Smooth muscle cell (in vitro differentiated cells): ENCODE measurements around the gene FARP2. TPM values are rescaled to one million over a fixed set of nuclear protein-coding genes. Genes with fewer than 3 reads are reported as not detected.

ENCODE experiments used
- DNase-seq: peaks from one replicate; lab custom pipeline; 2025; ENCODE audit not compliant: unreplicated experiment; lab: John Stamatoyannopoulos, UW
- H2AFZ ChIP-seq: fragments of 200-600 bp; sonication (generic); 2 replicates; pipeline ENCODE4 v1.6.0; 2016; ENCODE audit warnings: antibody characterized with exemption, low read depth, mild to moderate bottlenecking
- H3F3A ChIP-seq: fragments of 200-600 bp; sonication (generic); 2 replicates; pipeline ENCODE4 v1.6.0; 2017; ENCODE audit warnings: antibody characterized with exemption, low read depth
- H3K27ac ChIP-seq: fragments of 200-600 bp; sonication (generic); 2 replicates; pipeline ENCODE4 v1.5.1; 2016; ENCODE audit warnings: low read depth, mild to moderate bottlenecking
- H3K27me3 ChIP-seq: fragments of 200-600 bp; sonication (generic); 2 replicates; pipeline ENCODE4 v1.6.1; 2016; ENCODE audit warnings: low read depth, mild to moderate bottlenecking
- H3K36me3 ChIP-seq: fragments of 200-600 bp; sonication (generic); 2 replicates; pipeline ENCODE4 v1.5.1; 2016; ENCODE audit warnings: low read depth
- H3K4me1 ChIP-seq: fragments of 200-600 bp; sonication (generic); 2 replicates; pipeline ENCODE4 v1.5.1; 2016; ENCODE audit warnings: low read depth
- H3K4me2 ChIP-seq: fragments of 200-600 bp; sonication (generic); 2 replicates; pipeline ENCODE4 v1.6.0; 2016; ENCODE audit warnings: mild to moderate bottlenecking
- H3K4me3 ChIP-seq: fragments of 200-600 bp; sonication (generic); 2 replicates; pipeline ENCODE4 v1.5.1; 2016; ENCODE audit warnings: mild to moderate bottlenecking
- H3K79me2 ChIP-seq: fragments of 200-600 bp; sonication (generic); 2 replicates; pipeline ENCODE4 v1.6.0; 2016; ENCODE audit warnings: low read depth, mild to moderate bottlenecking
- H3K9ac ChIP-seq: fragments of 200-600 bp; sonication (generic); 2 replicates; pipeline ENCODE4 v1.6.0; 2016; ENCODE audit warnings: low read depth
- H3K9me3 ChIP-seq: fragments of 200-600 bp; sonication (generic); replicated peaks from 2 replicates; pipeline ENCODE4 v1.5.1; 2016; ENCODE audit warnings: low read depth
- H4K20me1 ChIP-seq: fragments of 200-600 bp; sonication (generic); 2 replicates; pipeline ENCODE4 v1.6.0; 2016; ENCODE audit warnings: low read depth
- CTCF ChIP-seq: fragments of 200-600 bp; sonication (generic); IDR thresholded peaks from 2 replicates; pipeline ENCODE4 v1.5.1; 2017; ENCODE audit warnings: borderline replicate concordance, mild to moderate bottlenecking, antibody characterized with exemption; ENCODE audit not compliant: insufficient read depth, poor library complexity, severe bottlenecking
- WGBS: methylation state at CpG from one replicate; pipeline ENCODE4 v1.1.7; 2016; ENCODE audit warnings: low lambda C conversion rate; 5-methylcytosine and 5-hydroxymethylcytosine counted together
- polyA plus RNA-seq: library from polyadenylated mRNA; unstranded; fragments of >200 nt; fragmentation: Nextera tagmentation; extraction: Ambion mirVana; gene quantifications from 2 replicates; pipeline ENCODE4 v1.2.1, GENCODE V29; 2016
- total RNA-seq: library from RNA; depleted of rRNA; stranded (reverse); fragments of >200 nt; gene quantifications from 2 replicates; pipeline ENCODE4 v1.2.3, GENCODE V29; 2014

Gene FARP2
- total and polyA plus RNA-seq, 2 experiments from 2014 or later: 15.9 to 27.4 TPM

GRCh38 chr2:241425368-241425767, 69.3 kb downstream of the FARP2 start:
- no peak for TF ChIP-seq CTCF
- H2AFZ ChIP-seq: no peak overlapping the region
- H3K27me3 ChIP-seq: no peaks in the 10 kb centered on the region
- H3K4me3 ChIP-seq: no peak overlapping the region
- 100% methylated on average over 3 of the region's 3 CpGs for WGBS
- peaks cover 7% of the 10 kb centered on the region for H3K9me3 ChIP-seq
- no peak overlapping the region for H3K4me2 ChIP-seq
- H3K9ac ChIP-seq: no peak overlapping the region
- H3K79me2 ChIP-seq: no peaks in the 10 kb centered on the region
- H3K27ac ChIP-seq: no peak overlapping the region
- no peaks in the 10 kb centered on the region for H3K4me1 ChIP-seq
- no peaks in the 10 kb centered on the region for H4K20me1 ChIP-seq
- H3K36me3 ChIP-seq: peaks cover 23% of the 10 kb centered on the region
- H3F3A ChIP-seq: no peaks in the 10 kb centered on the region
- DNase-seq: no peak

GRCh38 chr2:241430178-241430577, 74.1 kb downstream of the FARP2 start:
- no peaks in the 10 kb centered on the region for H3K4me1 ChIP-seq
- H3K4me2 ChIP-seq: no peak overlapping the region
- no peak for DNase-seq
- H4K20me1 ChIP-seq: no peaks in the 10 kb centered on the region
- peaks cover 16% of the 10 kb centered on the region for H3K36me3 ChIP-seq
- H3K9ac ChIP-seq: no peak overlapping the region
- no peaks in the 10 kb centered on the region for H3K27me3 ChIP-seq
- no peak overlapping the region for H3K4me3 ChIP-seq
- no peak overlapping the region for H2AFZ ChIP-seq
- H3K9me3 ChIP-seq: no peaks in the 10 kb centered on the region
- H3K27ac ChIP-seq: no peak overlapping the region
- no peaks in the 10 kb centered on the region for H3K79me2 ChIP-seq
- WGBS: 95% methylated on average over 2 of the region's 2 CpGs
- H3F3A ChIP-seq: no peaks in the 10 kb centered on the region
- no peak for TF ChIP-seq CTCF

GRCh38 chr2:241432824-241433448, 76.9 kb downstream of the FARP2 start:
- Histone ChIP-seq H2AFZ (no peak overlapping the region), H4K20me1 (no peaks in the 10 kb centered on the region), H3K27me3 (no peaks in the 10 kb centered on the region), H3K9ac (no peak overlapping the region), H3K79me2 (no peaks in the 10 kb centered on the region), H3F3A (no peaks in the 10 kb centered on the region), H3K9me3 (no peaks in the 10 kb centered on the region), H3K4me3 (no peak overlapping the region), H3K36me3 (peaks cover 16% of the 10 kb centered on the region), H3K4me2 (no peak overlapping the region), H3K4me1 (no peaks in the 10 kb centered on the region), H3K27ac (no peak overlapping the region)
- TF ChIP-seq CTCF: no peak
- no peak for DNase-seq
- WGBS: 91% methylated on average over 6 of the region's 6 CpGs

GRCh38 chr2:241437179-241437578, 81.1 kb downstream of the FARP2 start:
- H4K20me1 ChIP-seq: no peaks in the 10 kb centered on the region
- WGBS: 98% methylated on average over 2 of the region's 2 CpGs
- no peaks in the 10 kb centered on the region for H3F3A ChIP-seq
- no peak overlapping the region for H3K9ac ChIP-seq
- no peaks in the 10 kb centered on the region for H3K27me3 ChIP-seq
- no peak for DNase-seq
- H3K27ac ChIP-seq: no peak overlapping the region
- no peak overlapping the region for H3K4me3 ChIP-seq
- no peak overlapping the region for H3K4me2 ChIP-seq
- H3K79me2 ChIP-seq: no peaks in the 10 kb centered on the region
- H3K9me3 ChIP-seq: no peaks in the 10 kb centered on the region
- no peaks in the 10 kb centered on the region for H3K4me1 ChIP-seq
- H3K36me3 ChIP-seq: peaks cover 6% of the 10 kb centered on the region
- no peak overlapping the region for H2AFZ ChIP-seq
- no peak for TF ChIP-seq CTCF
